OCI-LY7 (cell line): ENCODE results near the gene BAIAP2L1.

ENCODE experiments used
- CTCF ChIP-seq: fragments of 200-600 bp; sonication (generic); conservative IDR thresholded peaks from 2 replicates; pipeline ENCODE4 v1.5.1; 2014; ENCODE audit warnings: mild to moderate bottlenecking, antibody characterized with exemption, low read length, moderate library complexity, mixed read lengths
- EZH2phosphoT487 ChIP-seq: fragments of 200-600 bp; sonication (generic); IDR thresholded peaks from 2 replicates; pipeline ENCODE4 v1.6.1; 2018; ENCODE audit warnings: low read depth, borderline replicate concordance, mild to moderate bottlenecking, mixed run types, antibody characterized with exemption, low read length, moderate library complexity, mixed read lengths

- TF ChIP-seq CTCF (no peak), EZH2phosphoT487 (no peak)
Measured at GRCh38 chr7:98251601-98252424, 149.1 kb downstream of the BAIAP2L1 start, which contains the start of gene TECPR1.
